GM19467 (cell line): ENCODE data around the gene GJB6.

ENCODE experiments used
- ATAC-seq: cut with Tn5 transposase; IDR thresholded peaks from one replicate; pipeline ENCODE4 v1.9.1; 2021; ENCODE audit warnings: mild to moderate bottlenecking, moderate library complexity; ENCODE audit not compliant: unreplicated experiment

Gene GJB6

GRCh38 chr13:20230913-20231838 lies 943 bp downstream of the GJB6 start:
- ATAC-seq: no peak

DNA sequence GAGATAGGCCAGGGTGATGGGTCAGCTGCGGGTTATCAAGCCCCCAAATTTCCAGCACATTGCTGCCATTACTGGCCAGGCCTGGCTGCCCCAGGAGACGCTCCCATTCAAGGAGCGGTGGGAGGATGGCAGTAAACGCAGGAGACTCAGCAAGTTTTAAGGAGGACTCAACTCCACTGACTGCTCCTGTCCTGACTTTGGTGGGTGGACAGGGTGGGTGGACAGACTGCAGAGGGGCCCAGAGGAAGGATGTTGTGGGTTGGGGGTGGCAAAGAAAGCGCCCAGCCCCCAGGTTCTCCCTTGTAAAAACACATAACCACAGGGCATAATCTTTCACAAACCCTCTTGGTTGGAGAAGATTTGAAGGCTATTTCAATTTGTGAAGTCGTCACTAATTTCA lies 4.4 kb downstream of the GJB6 start:
- no peak for ATAC-seq

DNA sequence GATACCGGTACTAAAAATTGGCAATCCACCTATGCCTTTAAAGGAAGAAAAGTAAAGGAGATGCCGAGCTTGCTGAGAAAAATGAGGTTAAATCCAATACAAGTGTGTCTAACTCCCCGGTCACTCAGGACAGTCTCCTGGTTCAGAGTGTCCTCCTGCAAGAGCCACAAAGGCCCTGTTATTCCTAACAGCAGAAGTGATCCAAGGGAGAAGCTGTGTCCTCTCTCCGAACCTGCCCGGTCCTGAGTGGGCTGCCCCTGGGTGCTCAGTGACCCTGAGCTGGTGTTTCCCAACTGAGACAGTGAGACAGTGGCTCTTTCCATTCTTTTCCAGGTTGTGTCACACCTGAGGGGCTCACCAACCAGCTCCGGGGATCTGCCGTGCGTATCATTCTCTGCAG lies 4.8 kb downstream of the GJB6 start:
- ATAC-seq: no peak

DNA sequence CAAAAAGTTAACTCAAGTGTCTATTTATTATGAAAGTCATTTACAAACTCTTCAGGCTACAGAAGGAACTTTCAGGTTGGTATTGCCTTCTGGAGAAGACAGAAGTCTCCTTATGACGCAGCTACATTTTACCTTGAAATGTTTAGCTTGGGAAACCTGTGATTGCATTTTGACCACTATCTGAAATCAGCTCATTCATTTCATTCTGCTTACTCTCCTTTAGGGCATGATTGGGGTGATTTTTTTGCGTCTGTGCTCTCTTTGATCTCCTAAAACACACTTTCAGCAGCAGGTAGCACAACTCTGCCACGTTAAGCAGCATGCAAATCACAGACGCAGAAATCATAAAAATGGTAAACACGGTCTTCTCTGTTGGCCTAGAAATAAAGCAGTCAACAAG lies 9.6 kb downstream of the GJB6 start:
- ATAC-seq: no peak

DNA sequence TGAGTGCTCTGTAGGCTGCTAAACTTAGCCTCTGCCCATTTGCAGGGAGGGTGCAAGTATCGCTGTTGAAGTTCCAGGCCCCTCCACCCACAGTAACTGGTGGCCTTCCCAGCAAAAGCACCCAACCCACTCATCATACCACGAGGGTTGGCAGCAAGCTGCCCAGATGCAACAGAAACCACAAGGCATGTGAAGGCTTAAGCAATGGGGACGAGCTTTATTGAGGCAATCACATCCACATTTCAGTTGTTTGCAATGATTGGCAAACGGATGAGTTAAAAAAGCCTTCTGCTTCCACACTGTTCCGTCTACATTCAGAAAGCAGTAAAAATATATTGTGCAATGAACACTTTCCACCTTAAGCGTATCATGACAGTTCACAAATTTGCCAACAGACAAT lies 10.3 kb downstream of the GJB6 start:
- no peak for ATAC-seq

DNA sequence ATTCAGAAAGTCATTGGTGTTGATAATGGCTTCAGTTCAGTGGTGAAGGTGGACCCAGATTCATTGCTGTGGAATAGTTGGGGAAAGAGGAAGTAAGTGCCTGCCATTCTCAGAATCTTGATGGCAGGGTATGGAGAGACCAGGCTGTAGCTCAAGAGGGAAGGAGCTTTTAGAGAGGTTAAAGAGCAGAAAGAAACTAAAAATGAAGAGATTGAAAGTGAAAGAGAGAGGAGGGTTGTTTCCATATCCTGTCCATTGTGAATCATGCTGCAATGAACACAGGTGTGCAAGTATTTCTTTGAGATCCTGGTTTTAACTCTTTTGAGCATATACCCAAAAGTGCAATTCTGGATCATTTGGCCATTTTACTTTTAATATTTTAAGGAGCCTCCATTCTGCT lies 12.5 kb downstream of the GJB6 start:
- ATAC-seq: peak; percentile 84

GRCh38 chr13:20217168-20217567 lies 15.0 kb downstream of the GJB6 start:
- ATAC-seq: no peak

- ATAC-seq: no peak
Measured at GRCh38 chr13:20209948-20210347, 22.2 kb downstream of the GJB6 start.

- ATAC-seq: no peak
Measured at GRCh38 chr13:20206698-20207235, 25.4 kb downstream of the GJB6 start.

GRCh38 chr13:20206065-20206697 lies 25.9 kb downstream of the GJB6 start:
- no peak for ATAC-seq

GRCh38 chr13:20198781-20199180 lies 33.3 kb downstream of the GJB6 start:
- no peak for ATAC-seq

DNA sequence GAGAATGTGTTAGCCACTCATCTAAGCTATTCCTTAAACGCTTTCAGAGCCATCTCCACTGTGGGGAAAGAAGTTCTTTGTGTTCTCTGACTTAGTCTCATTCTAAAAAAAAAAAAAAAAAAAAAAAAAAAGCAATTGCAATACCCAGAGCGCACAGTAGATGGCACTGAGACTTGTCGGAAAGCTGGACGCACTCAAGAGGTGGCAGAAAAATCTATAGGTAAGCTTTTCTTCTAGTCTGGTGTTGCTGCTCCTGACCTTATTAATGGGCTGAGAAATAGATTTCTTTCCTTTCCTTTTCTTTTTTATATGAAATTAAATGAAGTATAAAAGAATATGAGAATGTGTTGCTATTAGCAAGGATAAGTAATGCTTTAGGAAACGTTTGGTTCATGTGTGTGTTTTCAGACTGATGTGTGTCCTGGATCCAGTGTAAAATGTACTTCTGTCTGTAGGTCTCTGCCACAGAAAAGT lies 34.7 kb downstream of the GJB6 start:
- ATAC-seq: no peak

DNA sequence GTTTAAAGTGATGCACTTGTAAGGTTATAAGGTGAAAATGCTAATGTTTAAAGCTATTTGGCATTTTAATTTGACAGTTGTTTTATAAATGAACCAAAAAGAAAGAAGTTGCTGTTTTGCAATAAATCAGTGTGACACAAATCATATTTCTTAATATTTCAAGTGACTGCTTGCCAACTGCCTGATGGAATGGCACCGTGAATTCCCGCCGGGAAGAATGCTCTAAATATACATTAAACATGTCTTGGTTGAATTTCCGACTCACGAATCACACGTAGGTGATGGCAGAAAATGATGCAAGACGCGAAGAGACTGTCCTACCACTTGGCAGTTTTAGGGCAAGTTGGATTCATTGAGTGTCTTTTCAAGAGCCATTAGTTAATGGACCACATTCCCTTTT lies 36.3 kb downstream of the GJB6 start:
- no peak for ATAC-seq

GRCh38 chr13:20193907-20194631 lies 38.0 kb downstream of the GJB6 start:
- ATAC-seq: no peak

DNA sequence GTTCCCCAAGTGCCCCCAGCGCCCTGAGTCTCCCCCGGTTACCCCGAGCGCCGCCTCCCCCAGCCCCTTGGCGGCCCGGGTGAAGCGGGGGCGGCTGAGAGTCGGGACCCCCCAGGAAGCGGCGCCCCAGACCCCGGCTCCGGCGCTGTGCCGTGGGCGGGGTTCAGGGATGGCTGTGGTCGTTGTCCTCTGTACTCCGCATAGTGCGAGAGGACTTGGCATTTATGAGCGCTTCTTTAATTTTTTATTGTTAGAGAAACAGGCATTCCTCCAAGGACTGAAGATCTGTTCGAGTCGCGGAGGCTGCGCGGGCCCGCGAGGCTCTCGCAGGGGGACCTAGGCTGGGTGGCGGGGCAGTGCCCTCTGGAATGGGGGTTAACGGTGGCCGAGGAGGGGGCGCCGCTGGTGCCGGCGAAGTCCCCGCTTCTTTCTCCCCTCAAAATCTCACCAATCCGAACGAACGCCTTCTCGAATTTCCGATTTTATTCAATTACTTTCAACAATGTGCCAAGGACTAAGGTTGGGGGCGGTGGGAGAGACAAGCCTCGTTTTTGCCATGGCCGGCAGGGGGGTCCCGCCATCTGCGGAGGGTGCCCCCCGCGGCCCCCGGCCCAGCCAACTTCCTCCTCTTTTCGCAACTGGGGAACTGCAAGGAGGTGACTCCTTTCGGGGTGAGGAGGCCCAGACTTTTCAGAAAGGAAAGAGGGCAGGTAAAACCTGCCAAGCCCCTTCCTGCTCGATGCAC lies 38.8 kb downstream of the GJB6 start:
- no peak for ATAC-seq

DNA sequence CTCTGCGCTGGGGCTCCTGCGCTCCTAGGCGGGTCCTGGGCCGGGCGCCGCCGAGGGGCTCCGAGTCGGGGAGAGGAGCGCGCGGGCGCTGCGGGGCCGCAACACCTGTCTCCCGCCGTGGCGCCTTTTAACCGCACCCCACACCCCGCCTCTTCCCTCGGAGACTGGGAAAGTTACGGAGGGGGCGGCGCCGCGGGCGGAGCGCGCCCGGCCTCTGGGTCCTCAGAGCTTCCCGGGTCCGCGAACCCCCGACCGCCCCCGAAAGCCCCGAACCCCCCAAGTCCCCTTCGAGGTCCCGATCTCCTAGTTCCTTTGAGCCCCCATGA lies 39.3 kb downstream of the GJB6 start, which contains the start of gene GJB2:
Gene GJB2, minus strand, starts transcription at position 103 of the 326 bp plus-strand sequence. CDS start 3,357 bp downstream, outside the sequence.
- ATAC-seq: no peak

- ATAC-seq: no peak
Measured at GRCh38 chr13:20192158-20192835, 39.8 kb downstream of the GJB6 start.

DNA sequence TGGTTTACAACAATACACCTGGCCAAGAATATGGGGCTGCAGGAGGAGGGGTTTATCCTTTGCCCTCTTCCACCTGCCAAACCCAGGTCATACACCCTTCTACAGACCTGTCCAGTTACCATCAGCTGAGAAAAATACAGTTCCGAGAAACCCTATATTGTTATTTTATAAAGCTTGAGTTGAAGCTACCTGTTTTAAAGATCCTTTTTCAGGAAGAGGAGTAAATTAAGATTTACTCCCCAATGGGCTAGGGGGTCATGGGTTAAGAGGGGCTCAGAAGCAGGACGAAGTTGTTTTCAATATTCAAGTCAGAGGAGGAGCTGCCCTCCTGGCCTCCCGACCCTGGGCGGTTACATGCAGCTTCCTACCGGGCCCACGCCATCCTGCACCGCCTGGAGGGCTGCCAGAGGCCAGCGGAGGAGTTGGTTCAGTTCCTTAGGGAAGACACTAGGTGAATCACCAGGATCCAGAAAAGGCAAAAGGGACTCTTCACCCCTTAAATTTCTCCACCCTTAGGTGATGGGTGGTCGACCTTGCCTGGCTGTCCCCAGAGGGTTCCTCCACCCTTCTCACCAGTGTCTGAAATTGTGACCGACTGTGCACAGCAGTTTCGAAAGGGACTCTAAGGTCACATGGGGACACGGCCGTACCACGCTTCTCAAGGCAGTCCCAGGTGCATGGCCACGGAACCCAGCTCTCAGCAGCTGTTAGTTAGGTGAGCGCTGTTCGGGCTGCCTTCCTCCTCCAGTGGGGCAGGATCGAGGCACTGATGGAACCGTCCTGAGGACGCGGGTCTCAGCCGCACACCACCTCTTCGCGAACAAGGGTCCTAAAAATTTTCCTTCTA lies 40.6 kb downstream of the GJB6 start:
- ATAC-seq: no peak
